ENCODE measurements around the gene RALGPS1. TPM values are rescaled to one million over a fixed set of nuclear protein-coding genes. Genes with fewer than 3 reads are reported as not detected.

The RALGPS1 gene
- total RNA-seq, 2 experiments from 2014 or later, result 2.1 to 2.4 TPM

GRCh38 chr9:127087836-127088235 lies 173.3 kb downstream of the RALGPS1 start:
- H3K4me1 Mint-ChIP-seq (ENCODE audit: low read depth), result peaks cover 7% of the 10 kb centered on the region
- no peaks in the 10 kb centered on the region for H3K36me3 Mint-ChIP-seq (ENCODE audit: low read depth)
- H3K9me3 Mint-ChIP-seq, result no peaks in the 10 kb centered on the region
- intact Hi-C loops (cut with micrococcal nuclease), result no loop called here
- peaks cover 8% of the 10 kb centered on the region for H3K27me3 Mint-ChIP-seq (ENCODE audit: low read depth)
- CTCF ChIA-PET, result no interaction called here
- H3K4me3 Mint-ChIP-seq, result no peak overlapping the region
- DNase-seq, result no peak
- H3K27ac Mint-ChIP-seq, result no peak overlapping the region

GRCh38 chr9:127088724-127089615 lies 174.4 kb downstream of the RALGPS1 start:
- intact Hi-C loops (cut with micrococcal nuclease), result no loop called here
- CTCF ChIA-PET, result no interaction called here
- no peak overlapping the region for H3K27ac Mint-ChIP-seq
- peaks cover 7% of the 10 kb centered on the region for H3K4me1 Mint-ChIP-seq (ENCODE audit: low read depth)
- H3K27me3 Mint-ChIP-seq (ENCODE audit: low read depth), result peaks cover 6% of the 10 kb centered on the region
- DNase-seq, result no peak
- H3K36me3 Mint-ChIP-seq (ENCODE audit: low read depth), result no peaks in the 10 kb centered on the region
- H3K9me3 Mint-ChIP-seq, result no peaks in the 10 kb centered on the region
- H3K4me3 Mint-ChIP-seq, result no peak overlapping the region

GRCh38 chr9:127089631-127090081 lies 175.1 kb downstream of the RALGPS1 start:
- H3K27me3 Mint-ChIP-seq (ENCODE audit: low read depth), result peaks cover 6% of the 10 kb centered on the region
- DNase-seq, result no peak
- CTCF ChIA-PET, result no interaction called here
- no peaks in the 10 kb centered on the region for H3K36me3 Mint-ChIP-seq (ENCODE audit: low read depth)
- intact Hi-C loops (cut with micrococcal nuclease), result no loop called here
- no peak overlapping the region for H3K27ac Mint-ChIP-seq
- no peak overlapping the region for H3K4me3 Mint-ChIP-seq
- peaks cover 3% of the 10 kb centered on the region for H3K4me1 Mint-ChIP-seq (ENCODE audit: low read depth)
- H3K9me3 Mint-ChIP-seq, result no peaks in the 10 kb centered on the region

GRCh38 chr9:127090341-127090985 lies 175.9 kb downstream of the RALGPS1 start:
- Mint-ChIP-seq H3K9me3 (no peaks in the 10 kb centered on the region), H3K4me1 (ENCODE audit: low read depth) (no peaks in the 10 kb centered on the region), H3K27me3 (ENCODE audit: low read depth) (peaks cover 5% of the 10 kb centered on the region), H3K4me3 (no peak overlapping the region), H3K36me3 (ENCODE audit: low read depth) (no peaks in the 10 kb centered on the region), H3K27ac (no peak overlapping the region)
- intact Hi-C loops (cut with micrococcal nuclease), result no loop called here
- no peak for DNase-seq
- CTCF ChIA-PET, result no interaction called here

GRCh38 chr9:127091526-127091925 lies 176.9 kb downstream of the RALGPS1 start:
- Mint-ChIP-seq H3K27ac (no peak overlapping the region), H3K4me3 (no peak overlapping the region), H3K36me3 (ENCODE audit: low read depth) (no peaks in the 10 kb centered on the region), H3K9me3 (no peaks in the 10 kb centered on the region), H3K27me3 (ENCODE audit: low read depth) (peaks cover 4% of the 10 kb centered on the region), H3K4me1 (ENCODE audit: low read depth) (no peaks in the 10 kb centered on the region)
- no peak for DNase-seq
- intact Hi-C loops (cut with micrococcal nuclease), result no loop called here
- CTCF ChIA-PET, result no interaction called here

- Mint-ChIP-seq H3K27ac (no peak overlapping the region), H3K36me3 (ENCODE audit: low read depth) (no peaks in the 10 kb centered on the region), H3K4me1 (ENCODE audit: low read depth) (no peaks in the 10 kb centered on the region), H3K4me3 (no peak overlapping the region), H3K27me3 (ENCODE audit: low read depth) (no peaks in the 10 kb centered on the region), H3K9me3 (no peaks in the 10 kb centered on the region)
- CTCF ChIA-PET, result no interaction called here
- DNase-seq, result no peak
- intact Hi-C loops (cut with micrococcal nuclease), result no loop called here
These were observed 177.5 kb downstream of the RALGPS1 start for GRCh38 chr9:127092041-127092608.

GRCh38 chr9:127093319-127094020 lies 178.9 kb downstream of the RALGPS1 start:
- Mint-ChIP-seq H3K4me3 (no peak overlapping the region), H3K36me3 (ENCODE audit: low read depth) (no peaks in the 10 kb centered on the region), H3K27ac (no peak overlapping the region), H3K4me1 (ENCODE audit: low read depth) (no peaks in the 10 kb centered on the region), H3K9me3 (no peaks in the 10 kb centered on the region), H3K27me3 (ENCODE audit: low read depth) (no peaks in the 10 kb centered on the region)
- intact Hi-C loops (cut with micrococcal nuclease), result no loop called here
- DNase-seq, result no peak
- CTCF ChIA-PET, result interaction anchor here (0.7 kb wide), 1 partner anchor 151 kb away, joined by 3 read pairs; no protein-coding TSS in a partner anchor

- DNase-seq, result no peak
- H3K27me3 Mint-ChIP-seq (ENCODE audit: low read depth), result no peaks in the 10 kb centered on the region
- no peak overlapping the region for H3K4me3 Mint-ChIP-seq
- H3K9me3 Mint-ChIP-seq, result no peaks in the 10 kb centered on the region
- H3K36me3 Mint-ChIP-seq (ENCODE audit: low read depth), result no peaks in the 10 kb centered on the region
- intact Hi-C loops (cut with micrococcal nuclease), result no loop called here
- CTCF ChIA-PET, result no interaction called here
- no peaks in the 10 kb centered on the region for H3K4me1 Mint-ChIP-seq (ENCODE audit: low read depth)
- H3K27ac Mint-ChIP-seq, result no peak overlapping the region
These were observed 180.8 kb downstream of the RALGPS1 start for GRCh38 chr9:127095411-127095810.

- no peaks in the 10 kb centered on the region for H3K36me3 Mint-ChIP-seq (ENCODE audit: low read depth)
- intact Hi-C loops (cut with micrococcal nuclease), result no loop called here
- no peak for DNase-seq
- H3K4me3 Mint-ChIP-seq, result no peak overlapping the region
- H3K9me3 Mint-ChIP-seq, result no peaks in the 10 kb centered on the region
- H3K27me3 Mint-ChIP-seq (ENCODE audit: low read depth), result no peaks in the 10 kb centered on the region
- H3K27ac Mint-ChIP-seq, result no peak overlapping the region
- no peaks in the 10 kb centered on the region for H3K4me1 Mint-ChIP-seq (ENCODE audit: low read depth)
- CTCF ChIA-PET, result no interaction called here
These were observed 181.6 kb downstream of the RALGPS1 start for GRCh38 chr9:127096208-127096607.

- no peak for DNase-seq
- intact Hi-C loops (cut with micrococcal nuclease), result no loop called here
- H3K27me3 Mint-ChIP-seq (ENCODE audit: low read depth), result no peaks in the 10 kb centered on the region
- no peaks in the 10 kb centered on the region for H3K4me1 Mint-ChIP-seq (ENCODE audit: low read depth)
- no peaks in the 10 kb centered on the region for H3K36me3 Mint-ChIP-seq (ENCODE audit: low read depth)
- CTCF ChIA-PET, result no interaction called here
- no peak overlapping the region for H3K4me3 Mint-ChIP-seq
- H3K27ac Mint-ChIP-seq, result no peak overlapping the region
- H3K9me3 Mint-ChIP-seq, result no peaks in the 10 kb centered on the region
These were observed 183.1 kb downstream of the RALGPS1 start for GRCh38 chr9:127097683-127098082.

- Mint-ChIP-seq H3K9me3 (no peaks in the 10 kb centered on the region), H3K4me1 (ENCODE audit: low read depth) (no peaks in the 10 kb centered on the region), H3K4me3 (no peak overlapping the region), H3K27me3 (ENCODE audit: low read depth) (no peaks in the 10 kb centered on the region), H3K36me3 (ENCODE audit: low read depth) (no peaks in the 10 kb centered on the region), H3K27ac (no peak overlapping the region)
- CTCF ChIA-PET, result no interaction called here
- intact Hi-C loops (cut with micrococcal nuclease), result no loop called here
- DNase-seq, result no peak
These were observed 184.5 kb downstream of the RALGPS1 start for GRCh38 chr9:127098916-127099553.

- H3K27me3 Mint-ChIP-seq (ENCODE audit: low read depth), result no peaks in the 10 kb centered on the region
- intact Hi-C loops (cut with micrococcal nuclease), result no loop called here
- H3K36me3 Mint-ChIP-seq (ENCODE audit: low read depth), result no peaks in the 10 kb centered on the region
- no peak overlapping the region for H3K27ac Mint-ChIP-seq
- no peak overlapping the region for H3K4me3 Mint-ChIP-seq
- no peaks in the 10 kb centered on the region for H3K9me3 Mint-ChIP-seq
- H3K4me1 Mint-ChIP-seq (ENCODE audit: low read depth), result no peaks in the 10 kb centered on the region
- DNase-seq, result no peak
- CTCF ChIA-PET, result no interaction called here
These were observed 185.1 kb downstream of the RALGPS1 start for GRCh38 chr9:127099664-127100063.

Data from activated naive CD4-positive, alpha-beta T cell treated with anti-CD3 and anti-CD28 coated beads for 36 hours (primary cell).